GF-D8 (cell line): ENCODE results near the gene PLCB2.

Source experiments
- DNase-seq: peaks from one replicate; lab custom pipeline; 2025; lab: John Stamatoyannopoulos, UW

PLCB2 gene

GRCh38 chr15:40269604-40270003 lies 38.1 kb downstream of the PLCB2 start:
- no peak for DNase-seq

GRCh38 chr15:40267670-40268069 lies 40.1 kb downstream of the PLCB2 start:
- DNase-seq: no peak

GRCh38 chr15:40266828-40267304 lies 40.9 kb downstream of the PLCB2 start:
- DNase-seq: no peak

GRCh38 chr15:40265875-40266274 lies 41.9 kb downstream of the PLCB2 start:
- DNase-seq: no peak

GRCh38 chr15:40265355-40265754 lies 42.4 kb downstream of the PLCB2 start:
- no peak for DNase-seq

GRCh38 chr15:40264321-40265153 lies 43.2 kb downstream of the PLCB2 start:
- DNase-seq: no peak

GRCh38 chr15:40263024-40263754 lies 44.5 kb downstream of the PLCB2 start:
- no peak for DNase-seq

- DNase-seq: no peak
These were observed 48.7 kb downstream of the PLCB2 start for GRCh38 chr15:40259021-40259420.

GRCh38 chr15:40258544-40258943 lies 49.2 kb downstream of the PLCB2 start:
- DNase-seq: no peak

- DNase-seq: no peak
These were observed 49.9 kb downstream of the PLCB2 start for GRCh38 chr15:40257656-40258450.

GRCh38 chr15:40256638-40257235 lies 51.0 kb downstream of the PLCB2 start:
- no peak for DNase-seq

- no peak for DNase-seq
These were observed 52.7 kb downstream of the PLCB2 start for GRCh38 chr15:40255033-40255432.

GRCh38 chr15:40254452-40254851 lies 53.3 kb downstream of the PLCB2 start:
- DNase-seq: no peak

GRCh38 chr15:40253167-40253790 lies 54.5 kb downstream of the PLCB2 start:
- DNase-seq: no peak

GRCh38 chr15:40252438-40253166 lies 55.1 kb downstream of the PLCB2 start:
- no peak for DNase-seq

GRCh38 chr15:40252141-40252437 lies 55.6 kb downstream of the PLCB2 start:
- DNase-seq: no peak

- DNase-seq: no peak
These were observed 56.1 kb downstream of the PLCB2 start for GRCh38 chr15:40251486-40252140.

- no peak for DNase-seq
These were observed 56.8 kb downstream of the PLCB2 start for GRCh38 chr15:40250771-40251483.

GRCh38 chr15:40250304-40250656 lies 57.5 kb downstream of the PLCB2 start:
- DNase-seq: no peak
